ENCODE data around the gene TFAP2A.

Gene TFAP2A

GRCh38 chr6:10407674-10408054 lies 7.2 kb downstream of the TFAP2A start:
- no peak for DNase-seq (ENCODE audit: low spot score)
- ChIA-PET CTCF (interaction anchor here (0.7 kb wide), 1 partner anchor 1024 kb away, joined by 7 read pairs; no protein-coding TSS in a partner anchor), POLR2A (ENCODE audit: low non-redundant PET) (no interaction called here)
- TF ChIP-seq, protein P1, sequence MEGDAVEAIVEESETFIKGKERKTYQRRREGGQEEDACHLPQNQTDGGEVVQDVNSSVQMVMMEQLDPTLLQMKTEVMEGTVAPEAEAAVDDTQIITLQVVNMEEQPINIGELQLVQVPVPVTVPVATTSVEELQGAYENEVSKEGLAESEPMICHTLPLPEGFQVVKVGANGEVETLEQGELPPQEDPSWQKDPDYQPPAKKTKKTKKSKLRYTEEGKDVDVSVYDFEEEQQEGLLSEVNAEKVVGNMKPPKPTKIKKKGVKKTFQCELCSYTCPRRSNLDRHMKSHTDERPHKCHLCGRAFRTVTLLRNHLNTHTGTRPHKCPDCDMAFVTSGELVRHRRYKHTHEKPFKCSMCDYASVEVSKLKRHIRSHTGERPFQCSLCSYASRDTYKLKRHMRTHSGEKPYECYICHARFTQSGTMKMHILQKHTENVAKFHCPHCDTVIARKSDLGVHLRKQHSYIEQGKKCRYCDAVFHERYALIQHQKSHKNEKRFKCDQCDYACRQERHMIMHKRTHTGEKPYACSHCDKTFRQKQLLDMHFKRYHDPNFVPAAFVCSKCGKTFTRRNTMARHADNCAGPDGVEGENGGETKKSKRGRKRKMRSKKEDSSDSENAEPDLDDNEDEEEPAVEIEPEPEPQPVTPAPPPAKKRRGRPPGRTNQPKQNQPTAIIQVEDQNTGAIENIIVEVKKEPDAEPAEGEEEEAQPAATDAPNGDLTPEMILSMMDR (conservative IDR thresholded peaks at IDR 0.05; ENCODE audit: low read depth), result no peak
- no peak overlapping the region for H3K27ac ChIP-seq

GRCh38 chr6:10407018-10407673 lies 7.7 kb downstream of the TFAP2A start:
- H3K27ac ChIP-seq, result no peak overlapping the region
- TF ChIP-seq, protein P1 (conservative IDR thresholded peaks at IDR 0.05; ENCODE audit: low read depth), result no peak
- CTCF ChIA-PET, result interaction anchor here (0.5 to 1.2 kb wide), 4 partner anchors 22 to 1023 kb away, joined by 3 to 7 read pairs (median 4); no protein-coding TSS in a partner anchor
- DNase-seq (ENCODE audit: low spot score), result no peak
- POLR2A ChIA-PET (ENCODE audit: low non-redundant PET), result interaction anchor here (0.6 to 2.0 kb wide), 3 partner anchors 8 to 288 kb away, joined by 4 to 5 read pairs (median 4); partner anchors contain the start of genes PAK1IP1 and TFAP2A

GRCh38 chr6:10406556-10406955 lies 8.3 kb downstream of the TFAP2A start:
- ChIA-PET CTCF (interaction anchor here (0.5 to 1.2 kb wide), 4 partner anchors 23 to 376 kb away, joined by 3 to 4 read pairs (median 3); no protein-coding TSS in a partner anchor), POLR2A (ENCODE audit: low non-redundant PET) (interaction anchor here (0.6 to 2.0 kb wide), 2 partner anchors 9 to 288 kb away, joined by 4 to 5 read pairs; partner anchors contain the start of genes PAK1IP1 and TFAP2A)
- H3K27ac ChIP-seq, result no peak overlapping the region
- DNase-seq (ENCODE audit: low spot score), result peak; percentile 30
- TF ChIP-seq, protein P1 (conservative IDR thresholded peaks at IDR 0.05; ENCODE audit: low read depth), result no peak

DNA sequence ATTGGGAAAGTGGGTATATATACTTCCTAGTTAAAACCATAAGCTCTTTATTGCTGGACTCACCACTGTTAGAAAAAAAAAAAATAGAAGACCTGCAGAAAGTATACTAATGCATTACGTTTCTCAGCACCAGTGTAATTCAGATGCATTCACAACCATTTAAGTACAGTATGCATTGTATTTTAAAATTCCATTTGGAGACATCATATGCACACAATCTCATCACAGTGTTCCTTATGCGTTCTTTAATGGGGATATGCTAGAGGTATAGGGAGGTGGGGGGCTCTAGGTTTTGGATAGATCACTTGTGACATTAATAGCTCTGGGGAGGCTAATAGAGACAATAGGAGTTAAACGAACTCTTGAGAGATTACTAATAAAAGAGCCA lies 9.4 kb downstream of the TFAP2A start:
- TF ChIP-seq, protein P1 (conservative IDR thresholded peaks at IDR 0.05; ENCODE audit: low read depth), result no peak
- no peak overlapping the region for H3K27ac ChIP-seq
- CTCF ChIA-PET, result interaction anchor here (0.6 to 1.5 kb wide), 3 partner anchors 9 to 375 kb away, joined by 3 to 7 read pairs (median 4); no protein-coding TSS in a partner anchor
- POLR2A ChIA-PET (ENCODE audit: low non-redundant PET), result interaction anchor here (1.0 to 2.0 kb wide), 2 partner anchors 10 to 14 kb away, joined by 4 to 5 read pairs; partner anchors contain the start of gene TFAP2A
- no peak for DNase-seq (ENCODE audit: low spot score)

DNA sequence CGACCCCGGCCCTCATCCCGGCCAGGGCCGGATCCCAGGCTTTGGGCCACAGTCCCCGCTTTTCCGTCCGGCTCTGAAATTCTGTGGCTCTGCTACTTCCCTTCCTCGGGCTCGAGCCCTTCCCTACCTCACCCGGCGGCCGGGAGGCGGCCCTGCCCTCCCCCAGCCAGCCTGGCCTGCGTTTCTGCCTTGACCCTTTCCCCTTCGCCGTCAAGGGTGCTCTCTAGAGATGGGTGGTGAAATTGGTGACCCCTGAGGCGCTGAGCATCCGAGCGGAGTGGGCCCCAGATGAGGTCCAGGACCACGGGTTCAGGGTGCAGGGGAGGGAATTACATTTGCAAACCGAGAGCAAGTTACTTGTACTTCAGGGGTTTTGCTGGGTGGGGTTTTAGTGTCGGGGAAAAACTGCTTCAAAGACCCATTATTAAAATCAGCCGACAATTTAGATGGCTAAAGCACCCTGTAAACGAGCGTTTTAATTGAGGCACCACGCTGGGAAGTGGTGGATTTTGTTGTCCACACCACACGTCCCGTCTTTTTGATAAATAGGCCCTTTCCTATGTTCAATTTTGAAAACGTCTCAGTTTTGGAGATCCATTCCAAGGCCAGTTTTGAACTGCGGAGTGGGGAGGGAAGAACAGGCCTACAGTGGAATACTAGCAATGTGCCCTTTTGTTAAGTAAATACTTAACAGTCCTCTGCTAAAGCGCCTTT lies 9.9 kb downstream of the TFAP2A start:
- DNase-seq (ENCODE audit: low spot score), result peak; percentile 9

More for the DNA sequence above, 9.9 kb downstream of the TFAP2A start:
- POLR2A ChIA-PET (ENCODE audit: low non-redundant PET), result interaction anchor here (0.6 to 2.0 kb wide), 4 partner anchors 10 to 242 kb away, joined by 3 to 5 read pairs (median 4); partner anchors contain the start of gene TFAP2A
- CTCF ChIA-PET, result interaction anchor here (1.5 kb wide), 1 partner anchor 9 kb away, joined by 4 read pairs; no protein-coding TSS in a partner anchor
- TF ChIP-seq, protein P1 (conservative IDR thresholded peaks at IDR 0.05; ENCODE audit: low read depth), result no peak
- H3K27ac ChIP-seq, result peak overlapping the region; percentile 98
